Endothelial cell of umbilical vein (primary cell): Measurements from ENCODE around the gene FOXP4.

ENCODE experiments used
- CTCF ChIP-seq, 2 donors: IDR thresholded peaks; 1 replicate in 1 of 2; 2 replicates in 1 of 2; pipeline ENCODE4 v1.5.1; 2011; ENCODE audit warnings: low read length in 2 of 2, mild to moderate bottlenecking in 2 of 2, moderate library complexity in 2 of 2, control low read depth in 1 of 2, inconsistent platforms in 1 of 2, low read depth in 1 of 2; ENCODE audit not compliant: insufficient read depth in 1 of 2; ENCODE audit errors: extremely low read depth in 1 of 2
- EZH2 ChIP-seq: IDR thresholded peaks from 2 replicates; pipeline ENCODE4 v1.6.1; 2012; ENCODE audit warnings: borderline replicate concordance, low read depth, mild to moderate bottlenecking, moderate library complexity, low read length, inconsistent platforms; ENCODE audit not compliant: severe bottlenecking
- FOS ChIP-seq: IDR thresholded peaks from 2 replicates; pipeline ENCODE4 v1.6.1; 2011; ENCODE audit warnings: mild to moderate bottlenecking, low read length, moderate library complexity, borderline replicate concordance; ENCODE audit not compliant: insufficient read depth
- GATA2 ChIP-seq: IDR thresholded peaks from 2 replicates; pipeline ENCODE4 v1.7.0; 2011; ENCODE audit warnings: low read depth, mild to moderate bottlenecking, moderate library complexity, mixed read lengths, low read length; ENCODE audit not compliant: insufficient read length, insufficient read depth
- JUN ChIP-seq: IDR thresholded peaks from 2 replicates; pipeline ENCODE4 v1.6.1; 2011; ENCODE audit warnings: borderline replicate concordance, low read depth; ENCODE audit not compliant: insufficient read length, insufficient read depth
- MYC ChIP-seq: IDR thresholded peaks from one replicate; pipeline ENCODE4 v1.6.1; 2011; ENCODE audit warnings: mild to moderate bottlenecking, low read depth, low read length
- POLR2A ChIP-seq: IDR thresholded peaks from 2 replicates; pipeline ENCODE4 v1.6.1; 2012; ENCODE audit warnings: low read depth, mild to moderate bottlenecking, control low read depth, low read length
- POLR2AphosphoS5 ChIP-seq: IDR thresholded peaks from 2 replicates; pipeline ENCODE4 v1.6.1; 2012; ENCODE audit warnings: low read depth, mild to moderate bottlenecking, control low read depth, low read length, moderate library complexity; ENCODE audit not compliant: insufficient read depth
- TF ChIP-seq, protein P1 (sequence below): IDR thresholded peaks from 2 replicates; pipeline ENCODE4 v1.6.1; 2011; ENCODE audit not compliant: insufficient read depth, insufficient read length

- TF ChIP-seq CTCF (IDR thresholded peaks at IDR 0.05; ENCODE audit: extremely low read depth in 1 of 2, insufficient read depth in 1 of 2, low read depth in 1 of 2, low read length in 2 of 2), result no peak
- TF ChIP-seq POLR2AphosphoS5, result no peak
- TF ChIP-seq EZH2, result no peak
- TF ChIP-seq POLR2A, result no peak
- no peak for TF ChIP-seq GATA2
- TF ChIP-seq MYC, result no peak
- TF ChIP-seq FOS, result no peak
- no peak for TF ChIP-seq JUN
- TF ChIP-seq, protein P1, sequence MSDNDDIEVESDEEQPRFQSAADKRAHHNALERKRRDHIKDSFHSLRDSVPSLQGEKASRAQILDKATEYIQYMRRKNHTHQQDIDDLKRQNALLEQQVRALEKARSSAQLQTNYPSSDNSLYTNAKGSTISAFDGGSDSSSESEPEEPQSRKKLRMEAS, result no peak
Measured at GRCh38 chr6:41601248-41601549, 55.0 kb downstream of the FOXP4 start.
